ENCODE results near the gene F2R.

DNA sequence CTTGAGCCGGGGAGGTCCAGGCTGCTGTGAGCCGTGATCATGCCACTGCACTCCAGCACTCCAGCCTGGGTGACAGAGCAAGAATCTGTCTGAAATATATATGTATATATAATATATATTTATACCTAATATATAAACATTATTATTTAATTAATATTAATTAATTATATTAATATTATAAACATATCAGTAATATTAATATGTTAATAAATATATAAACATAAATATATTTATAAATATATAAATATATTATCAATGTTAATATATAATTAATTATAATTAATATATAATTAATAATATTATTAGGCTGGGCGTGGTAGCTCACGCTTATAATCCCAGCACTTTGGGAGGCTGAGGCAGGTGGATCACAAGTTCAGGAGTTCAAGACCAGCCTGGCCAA, 41.1 kb downstream of the F2R start:
- TF ChIP-seq, protein P1, sequence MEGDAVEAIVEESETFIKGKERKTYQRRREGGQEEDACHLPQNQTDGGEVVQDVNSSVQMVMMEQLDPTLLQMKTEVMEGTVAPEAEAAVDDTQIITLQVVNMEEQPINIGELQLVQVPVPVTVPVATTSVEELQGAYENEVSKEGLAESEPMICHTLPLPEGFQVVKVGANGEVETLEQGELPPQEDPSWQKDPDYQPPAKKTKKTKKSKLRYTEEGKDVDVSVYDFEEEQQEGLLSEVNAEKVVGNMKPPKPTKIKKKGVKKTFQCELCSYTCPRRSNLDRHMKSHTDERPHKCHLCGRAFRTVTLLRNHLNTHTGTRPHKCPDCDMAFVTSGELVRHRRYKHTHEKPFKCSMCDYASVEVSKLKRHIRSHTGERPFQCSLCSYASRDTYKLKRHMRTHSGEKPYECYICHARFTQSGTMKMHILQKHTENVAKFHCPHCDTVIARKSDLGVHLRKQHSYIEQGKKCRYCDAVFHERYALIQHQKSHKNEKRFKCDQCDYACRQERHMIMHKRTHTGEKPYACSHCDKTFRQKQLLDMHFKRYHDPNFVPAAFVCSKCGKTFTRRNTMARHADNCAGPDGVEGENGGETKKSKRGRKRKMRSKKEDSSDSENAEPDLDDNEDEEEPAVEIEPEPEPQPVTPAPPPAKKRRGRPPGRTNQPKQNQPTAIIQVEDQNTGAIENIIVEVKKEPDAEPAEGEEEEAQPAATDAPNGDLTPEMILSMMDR (IDR thresholded peaks at IDR 0.05; ENCODE audit: low read depth, low read length): no peak
- TF ChIP-seq EZH2phosphoT487 (IDR thresholded peaks at IDR 0.05; ENCODE audit: low read depth): no peak

Measured in OCI-LY3 (cell line).